ENCODE measurements around the gene COTL1.

- TF ChIP-seq, protein P1, sequence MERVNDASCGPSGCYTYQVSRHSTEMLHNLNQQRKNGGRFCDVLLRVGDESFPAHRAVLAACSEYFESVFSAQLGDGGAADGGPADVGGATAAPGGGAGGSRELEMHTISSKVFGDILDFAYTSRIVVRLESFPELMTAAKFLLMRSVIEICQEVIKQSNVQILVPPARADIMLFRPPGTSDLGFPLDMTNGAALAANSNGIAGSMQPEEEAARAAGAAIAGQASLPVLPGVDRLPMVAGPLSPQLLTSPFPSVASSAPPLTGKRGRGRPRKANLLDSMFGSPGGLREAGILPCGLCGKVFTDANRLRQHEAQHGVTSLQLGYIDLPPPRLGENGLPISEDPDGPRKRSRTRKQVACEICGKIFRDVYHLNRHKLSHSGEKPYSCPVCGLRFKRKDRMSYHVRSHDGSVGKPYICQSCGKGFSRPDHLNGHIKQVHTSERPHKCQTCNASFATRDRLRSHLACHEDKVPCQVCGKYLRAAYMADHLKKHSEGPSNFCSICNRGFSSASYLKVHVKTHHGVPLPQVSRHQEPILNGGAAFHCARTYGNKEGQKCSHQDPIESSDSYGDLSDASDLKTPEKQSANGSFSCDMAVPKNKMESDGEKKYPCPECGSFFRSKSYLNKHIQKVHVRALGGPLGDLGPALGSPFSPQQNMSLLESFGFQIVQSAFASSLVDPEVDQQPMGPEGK (CRISPR knock-in tag; IDR thresholded peaks at IDR 0.05; ENCODE audit: borderline replicate concordance) = no peak
- TF ChIP-seq TOX (CRISPR knock-in tag; IDR thresholded peaks at IDR 0.05; ENCODE audit: borderline replicate concordance) (no peak), ZC3H10 (CRISPR knock-in tag; IDR thresholded peaks at IDR 0.05) (no peak), ZNF8 (CRISPR knock-in tag; IDR thresholded peaks at IDR 0.05) (no peak), ESRRG (CRISPR knock-in tag; IDR thresholded peaks at IDR 0.05) (no peak), ZFP3 (CRISPR knock-in tag; IDR thresholded peaks at IDR 0.05) (no peak), CREB5 (CRISPR knock-in tag; IDR thresholded peaks at IDR 0.05; ENCODE audit: low read depth) (no peak), ZNF565 (CRISPR knock-in tag; conservative IDR thresholded peaks at IDR 0.05; ENCODE audit: low read depth) (no peak), ARNTL (CRISPR knock-in tag; IDR thresholded peaks at IDR 0.05; ENCODE audit: borderline replicate concordance, low read depth) (no peak), TSHZ2 (CRISPR knock-in tag; IDR thresholded peaks at IDR 0.05) (no peak), SNAI2 (CRISPR knock-in tag; IDR thresholded peaks at IDR 0.05) (no peak), ZNF70 (CRISPR knock-in tag; IDR thresholded peaks at IDR 0.05) (no peak)
These were observed 37.1 kb upstream of the COTL1 start for GRCh38 chr16:84654998-84655397.

All from SK-N-SH treated with all-trans-retinoic acid at 6 μM for 48 hours (cell line).